A673 (cell line): ENCODE results near the gene LRP8. TPM values are rescaled to one million over a fixed set of nuclear protein-coding genes. Genes with fewer than 3 reads are reported as not detected.

Experiments used
- BruUV-seq: library from RNA; stranded (reverse); fragments of 400-500 nt; replicated peaks from 2 replicates; lab custom pipeline; 2021; lab: Mats Ljungman, UMichigan
- CTCF ChIA-PET: fragments of 300-600 bp; sonication (Branson Sonifier 250); formaldehyde crosslinking; loops from one replicate; lab custom pipeline; 2022; ENCODE audit warnings: antibody characterized with exemption; lab: Charles Lee
- POLR2A ChIA-PET: fragments of 300-600 bp; sonication (Branson Sonifier 250); formaldehyde crosslinking; loops from one replicate; lab custom pipeline; 2022; ENCODE audit warnings: antibody characterized with exemption; ENCODE audit not compliant: low non-redundant PET; lab: Charles Lee
- DNase-seq: peaks from one replicate; pipeline ENCODE4 v3.0.0-alpha.2; 2015; ENCODE audit warnings: low spot score
- H3K27ac ChIP-seq: fragments of 200-600 bp; sonication (generic); 2 replicates; pipeline ENCODE4 v1.5.1; 2016; ENCODE audit warnings: mixed run types, low read depth, mild to moderate bottlenecking, mixed read lengths, antibody characterized with exemption, low read length; ENCODE audit not compliant: poor library complexity, severe bottlenecking
- H3K27me3 ChIP-seq: fragments of 200-600 bp; sonication (generic); replicated peaks from 2 replicates; pipeline ENCODE4 v1.6.1; 2017; ENCODE audit warnings: mixed run types, low read depth, mild to moderate bottlenecking, mixed read lengths, antibody characterized with exemption, low read length; ENCODE audit not compliant: insufficient read depth, poor library complexity
- H3K36me3 ChIP-seq: fragments of 200-600 bp; sonication (generic); 2 replicates; pipeline ENCODE4 v1.6.1; 2016; ENCODE audit warnings: mixed run types, mild to moderate bottlenecking, mixed read lengths, antibody characterized with exemption, low read length; ENCODE audit not compliant: insufficient read depth, poor library complexity, severe bottlenecking
- H3K4me1 ChIP-seq: fragments of 200-600 bp; sonication (generic); 2 replicates; pipeline ENCODE4 v1.6.1; 2017; ENCODE audit warnings: mixed run types, mild to moderate bottlenecking, mixed read lengths, antibody characterized with exemption, low read length; ENCODE audit not compliant: insufficient read depth, poor library complexity, severe bottlenecking
- H3K4me3 ChIP-seq: fragments of 200-600 bp; sonication (generic); 2 replicates; pipeline ENCODE4 v1.5.1; 2016; ENCODE audit warnings: low read depth, mixed run types, mild to moderate bottlenecking, mixed read lengths, low read length; ENCODE audit not compliant: poor library complexity, severe bottlenecking
- H3K9me3 ChIP-seq: fragments of 200-600 bp; sonication (generic); 2 replicates; pipeline ENCODE4 v1.6.1; 2016; ENCODE audit warnings: mixed run types, low read depth, mild to moderate bottlenecking, mixed read lengths, antibody characterized with exemption, low read length; ENCODE audit not compliant: poor library complexity, severe bottlenecking
- CTCF ChIP-seq: fragments of 300-800, 200-600 bp; sonication (generic); conservative IDR thresholded peaks from 2 replicates; pipeline ENCODE4 v1.5.1; 2017; ENCODE audit warnings: low read depth, mild to moderate bottlenecking, antibody characterized with exemption, low read length, moderate library complexity, mixed read lengths
- EZH2 ChIP-seq: fragments of 200-600 bp; sonication (generic); IDR thresholded peaks from 2 replicates; pipeline ENCODE4 v1.6.1; 2017; ENCODE audit warnings: borderline replicate concordance, low read depth, mild to moderate bottlenecking, mixed read lengths, antibody characterized with exemption, low read length; ENCODE audit not compliant: poor library complexity, severe bottlenecking
- intact Hi-C: fragments of 100-400 bp; cut with micrococcal nuclease; formaldehyde crosslinking; loops from one replicate; pipeline ENCODE4 v1.10.0; 2022; ENCODE audit not compliant: unreplicated experiment
- total RNA-seq: library from RNA; stranded (reverse); gene quantifications from 2 replicates; pipeline ENCODE4 v1.2.3, GENCODE V29; 2021

The LRP8 gene
- total RNA-seq, 1 experiment from 2014 or later = 24.7 TPM

- Histone ChIP-seq H3K27ac (no peak overlapping the region), H3K4me3 (no peak overlapping the region), H3K4me1 (peaks cover 5% of the 10 kb centered on the region), H3K27me3 (peaks cover 8% of the 10 kb centered on the region), H3K9me3 (no peaks in the 10 kb centered on the region), H3K36me3 (no peaks in the 10 kb centered on the region)
- no peak for TF ChIP-seq CTCF
- TF ChIP-seq EZH2 = no peak
- POLR2A ChIA-PET = no interaction called here
- BruUV-seq = no TSS peak
- no peak for DNase-seq
- CTCF ChIA-PET = no interaction called here
- intact Hi-C loops = no loop called here
Observed at GRCh38 chr1:53241828-53242227, 86.0 kb downstream of the LRP8 start.

- POLR2A ChIA-PET = no interaction called here
- H3K36me3 ChIP-seq = peaks cover 22% of the 10 kb centered on the region
- CTCF ChIA-PET = no interaction called here
- DNase-seq = peak; percentile 97
- intact Hi-C loops = no loop called here
- H3K4me3 ChIP-seq = peak within 1 kb of the TSS; percentile 95
- H3K4me1 ChIP-seq = peaks cover 5% of the 10 kb centered on the region
- BruUV-seq = TSS peak; percentile 93
- H3K27ac ChIP-seq = peak within 1 kb of the TSS; percentile 87
- no peaks in the 10 kb centered on the region for H3K27me3 ChIP-seq
- TF ChIP-seq EZH2 (no peak), CTCF (no peak)
- H3K9me3 ChIP-seq = no peaks in the 10 kb centered on the region
Observed at GRCh38 chr1:53238197-53239155, 89.4 kb downstream of the LRP8 start, which contains the start of gene MAGOH. Gene MAGOH, minus strand, starts transcription at chr1:53238518. Its CDS starts 70 bp downstream, at chr1:53238448.

GRCh38 chr1:53237638-53238037 is 90.2 kb downstream of the LRP8 start:
- H3K36me3 ChIP-seq = peaks cover 29% of the 10 kb centered on the region
- ChIA-PET POLR2A (no interaction called here), CTCF (no interaction called here)
- peak overlapping the region; percentile 95 for H3K4me3 ChIP-seq
- H3K4me1 ChIP-seq = peaks cover 5% of the 10 kb centered on the region
- BruUV-seq = no TSS peak
- H3K27ac ChIP-seq = peak overlapping the region; percentile 87
- TF ChIP-seq CTCF = no peak
- TF ChIP-seq EZH2 = no peak
- no peaks in the 10 kb centered on the region for H3K27me3 ChIP-seq
- intact Hi-C loops = no loop called here
- DNase-seq = no peak
- H3K9me3 ChIP-seq = no peaks in the 10 kb centered on the region
